ENCODE results near the gene ITPK1. TPM values are rescaled to one million over a fixed set of nuclear protein-coding genes. Genes with fewer than 3 reads are reported as not detected.

ITPK1 gene
- total RNA-seq, 1 experiment from 2014 or later, result 25.9 TPM

DNA sequence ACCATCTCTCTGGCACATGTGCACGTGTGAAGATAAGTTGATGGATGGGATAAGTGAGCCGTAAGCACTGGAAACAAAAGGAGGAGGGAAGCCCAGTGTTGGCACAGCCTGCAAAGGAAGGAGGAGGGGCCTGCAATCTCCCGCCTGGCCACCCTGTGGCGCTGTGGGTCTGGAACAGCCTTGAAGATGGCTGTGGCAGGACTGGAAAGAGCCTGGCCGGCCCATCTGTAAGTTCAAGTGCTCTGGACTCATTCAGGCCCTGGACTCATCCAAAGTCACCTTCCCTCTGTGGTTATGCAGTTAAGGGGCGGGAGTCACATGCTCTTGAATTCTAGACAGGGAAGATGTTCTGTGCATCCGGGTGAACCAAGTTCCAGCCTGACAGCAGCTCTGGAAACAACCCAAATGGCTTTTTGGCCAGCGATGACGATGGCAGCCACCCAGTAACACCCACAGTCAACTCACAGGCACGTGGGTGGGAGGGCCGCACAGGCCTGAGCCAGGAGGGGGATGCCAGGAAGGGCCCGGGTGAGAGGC, 142.4 kb downstream of the ITPK1 start:
- TF ChIP-seq, protein P1, sequence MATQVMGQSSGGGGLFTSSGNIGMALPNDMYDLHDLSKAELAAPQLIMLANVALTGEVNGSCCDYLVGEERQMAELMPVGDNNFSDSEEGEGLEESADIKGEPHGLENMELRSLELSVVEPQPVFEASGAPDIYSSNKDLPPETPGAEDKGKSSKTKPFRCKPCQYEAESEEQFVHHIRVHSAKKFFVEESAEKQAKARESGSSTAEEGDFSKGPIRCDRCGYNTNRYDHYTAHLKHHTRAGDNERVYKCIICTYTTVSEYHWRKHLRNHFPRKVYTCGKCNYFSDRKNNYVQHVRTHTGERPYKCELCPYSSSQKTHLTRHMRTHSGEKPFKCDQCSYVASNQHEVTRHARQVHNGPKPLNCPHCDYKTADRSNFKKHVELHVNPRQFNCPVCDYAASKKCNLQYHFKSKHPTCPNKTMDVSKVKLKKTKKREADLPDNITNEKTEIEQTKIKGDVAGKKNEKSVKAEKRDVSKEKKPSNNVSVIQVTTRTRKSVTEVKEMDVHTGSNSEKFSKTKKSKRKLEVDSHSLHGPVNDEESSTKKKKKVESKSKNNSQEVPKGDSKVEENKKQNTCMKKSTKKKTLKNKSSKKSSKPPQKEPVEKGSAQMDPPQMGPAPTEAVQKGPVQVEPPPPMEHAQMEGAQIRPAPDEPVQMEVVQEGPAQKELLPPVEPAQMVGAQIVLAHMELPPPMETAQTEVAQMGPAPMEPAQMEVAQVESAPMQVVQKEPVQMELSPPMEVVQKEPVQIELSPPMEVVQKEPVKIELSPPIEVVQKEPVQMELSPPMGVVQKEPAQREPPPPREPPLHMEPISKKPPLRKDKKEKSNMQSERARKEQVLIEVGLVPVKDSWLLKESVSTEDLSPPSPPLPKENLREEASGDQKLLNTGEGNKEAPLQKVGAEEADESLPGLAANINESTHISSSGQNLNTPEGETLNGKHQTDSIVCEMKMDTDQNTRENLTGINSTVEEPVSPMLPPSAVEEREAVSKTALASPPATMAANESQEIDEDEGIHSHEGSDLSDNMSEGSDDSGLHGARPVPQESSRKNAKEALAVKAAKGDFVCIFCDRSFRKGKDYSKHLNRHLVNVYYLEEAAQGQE (IDR thresholded peaks at IDR 0.05; ENCODE audit: insufficient read depth in 1 of 2, low read depth in 2 of 2, low read length in 1 of 2), result no peak
- TF ChIP-seq TCF7L2 (IDR thresholded peaks at IDR 0.05; ENCODE audit: low read depth, low read length) (no peak), POLR2AphosphoS5 (IDR thresholded peaks at IDR 0.05; ENCODE audit: low read depth, low read length) (no peak), SIN3A (IDR thresholded peaks at IDR 0.05; ENCODE audit: borderline replicate concordance, insufficient read depth, low read depth, low read length) (no peak)
- TF ChIP-seq, protein P2, sequence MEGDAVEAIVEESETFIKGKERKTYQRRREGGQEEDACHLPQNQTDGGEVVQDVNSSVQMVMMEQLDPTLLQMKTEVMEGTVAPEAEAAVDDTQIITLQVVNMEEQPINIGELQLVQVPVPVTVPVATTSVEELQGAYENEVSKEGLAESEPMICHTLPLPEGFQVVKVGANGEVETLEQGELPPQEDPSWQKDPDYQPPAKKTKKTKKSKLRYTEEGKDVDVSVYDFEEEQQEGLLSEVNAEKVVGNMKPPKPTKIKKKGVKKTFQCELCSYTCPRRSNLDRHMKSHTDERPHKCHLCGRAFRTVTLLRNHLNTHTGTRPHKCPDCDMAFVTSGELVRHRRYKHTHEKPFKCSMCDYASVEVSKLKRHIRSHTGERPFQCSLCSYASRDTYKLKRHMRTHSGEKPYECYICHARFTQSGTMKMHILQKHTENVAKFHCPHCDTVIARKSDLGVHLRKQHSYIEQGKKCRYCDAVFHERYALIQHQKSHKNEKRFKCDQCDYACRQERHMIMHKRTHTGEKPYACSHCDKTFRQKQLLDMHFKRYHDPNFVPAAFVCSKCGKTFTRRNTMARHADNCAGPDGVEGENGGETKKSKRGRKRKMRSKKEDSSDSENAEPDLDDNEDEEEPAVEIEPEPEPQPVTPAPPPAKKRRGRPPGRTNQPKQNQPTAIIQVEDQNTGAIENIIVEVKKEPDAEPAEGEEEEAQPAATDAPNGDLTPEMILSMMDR (IDR thresholded peaks at IDR 0.05), result no peak; the same call in 1 of the 2 replicates
- Histone ChIP-seq H3K9me3 (ENCODE audit: control insufficient read depth, insufficient read depth, low read depth, low read length) (no peaks in the 10 kb centered on the region), H3K4me1 (ENCODE audit: control insufficient read depth, insufficient read depth, low read length) (no peaks in the 10 kb centered on the region), H3K27me3 (ENCODE audit: control insufficient read depth, insufficient read depth, low read length) (no peaks in the 10 kb centered on the region), H3K4me3 (ENCODE audit: low read depth in 2 of 2, low read length in 2 of 2) (no peak overlapping the region), H3K27ac (ENCODE audit: low read length) (no peak overlapping the region), H3K36me3 (ENCODE audit: control insufficient read depth, insufficient read depth, low read length) (no peaks in the 10 kb centered on the region)
- in situ Hi-C loops (cut with HindIII; ENCODE audit: low pct_unique_long_range_greater_than_20kb, low sequenced_read_pairs), result no loop called here
- DNase-seq (ENCODE audit: low read depth, low spot score) (no peak), ATAC-seq (peak; percentile 71; the same call in 1 of the 2 replicates)
- no TSS peak for BruUV-seq (replicated peaks)
- ChIA-PET CTCF (no interaction called here), POLR2A (no interaction called here)
- intact Hi-C loops (cut with micrococcal nuclease; ENCODE audit: unreplicated experiment), result no loop called here

DNA sequence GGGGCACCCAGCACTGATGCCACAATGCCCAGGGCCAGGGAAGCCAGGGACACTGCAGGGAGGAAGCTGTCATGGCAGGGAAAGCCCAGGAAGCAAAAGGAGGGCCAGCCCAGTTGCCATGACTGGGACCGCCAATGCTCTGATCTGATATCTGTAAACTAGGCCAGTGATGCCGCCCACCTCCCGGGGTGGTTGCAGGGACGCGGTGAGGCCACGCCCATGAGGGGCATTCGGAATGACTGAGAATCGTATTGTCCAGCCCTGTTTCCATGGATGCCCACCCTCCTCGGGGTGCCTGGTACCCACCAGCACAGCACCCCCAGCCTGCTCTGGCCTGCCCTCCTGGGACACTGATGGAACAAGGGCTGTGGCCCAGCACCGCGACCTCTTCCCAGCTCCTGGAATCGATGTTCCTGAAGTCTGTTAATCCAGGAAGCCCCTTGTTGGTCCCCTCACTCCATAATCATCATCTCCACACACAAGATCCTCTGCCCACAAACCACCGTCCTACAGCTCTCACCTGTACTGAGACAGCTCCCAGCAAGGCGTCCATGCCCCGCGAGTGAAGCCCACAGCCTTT, 144.0 kb downstream of the ITPK1 start:
- Histone ChIP-seq H3K27ac (ENCODE audit: low read length) (no peak overlapping the region), H3K27me3 (ENCODE audit: control insufficient read depth, insufficient read depth, low read length) (no peaks in the 10 kb centered on the region), H3K4me1 (ENCODE audit: control insufficient read depth, insufficient read depth, low read length) (no peaks in the 10 kb centered on the region), H3K36me3 (ENCODE audit: control insufficient read depth, insufficient read depth, low read length) (no peaks in the 10 kb centered on the region), H3K4me3 (ENCODE audit: low read depth in 2 of 2, low read length in 2 of 2) (no peak overlapping the region), H3K9me3 (ENCODE audit: control insufficient read depth, insufficient read depth, low read depth, low read length) (no peaks in the 10 kb centered on the region)
- DNase-seq (ENCODE audit: low read depth, low spot score), result no peak
- intact Hi-C loops (cut with micrococcal nuclease; ENCODE audit: unreplicated experiment), result no loop called here
- no peak for ATAC-seq
- TF ChIP-seq TCF7L2 (IDR thresholded peaks at IDR 0.05; ENCODE audit: low read depth, low read length) (no peak), SIN3A (IDR thresholded peaks at IDR 0.05; ENCODE audit: borderline replicate concordance, insufficient read depth, low read depth, low read length) (no peak)
- TF ChIP-seq, protein P1 (IDR thresholded peaks at IDR 0.05; ENCODE audit: insufficient read depth in 1 of 2, low read depth in 2 of 2, low read length in 1 of 2), result no peak
- TF ChIP-seq, protein P2 (IDR thresholded peaks at IDR 0.05), result no peak
- ChIA-PET POLR2A (no interaction called here), CTCF (no interaction called here)
- in situ Hi-C loops (cut with HindIII; ENCODE audit: low pct_unique_long_range_greater_than_20kb, low sequenced_read_pairs), result no loop called here
- BruUV-seq (replicated peaks), result no TSS peak

All from Panc1 (cell line).